Stimulated activated naive CD8-positive, alpha-beta T cell treated with anti-CD3 and anti-CD28 coated beads, Interleukin-15, Interleukin-2, amounts not matched to agents 100 ng/mL and 50 ng/mL, for 24 hours (primary cell): Measurements from ENCODE around the gene RIMS3.

Experiments
- H3K27ac Mint-ChIP-seq: one replicate; pipeline ENCODE4 v1.8.0; 2021; ENCODE audit warnings: mild to moderate bottlenecking, mixed read lengths
- H3K27me3 Mint-ChIP-seq: one replicate; pipeline ENCODE4 v1.8.0; 2021; ENCODE audit warnings: mixed read lengths
- H3K36me3 Mint-ChIP-seq: one replicate; pipeline ENCODE4 v1.8.0; 2021; ENCODE audit warnings: low read depth, mixed read lengths
- H3K4me1 Mint-ChIP-seq: one replicate; pipeline ENCODE4 v1.8.0; 2021; ENCODE audit warnings: low read depth, mixed read lengths
- H3K4me3 Mint-ChIP-seq: one replicate; pipeline ENCODE4 v1.8.0; 2021; ENCODE audit warnings: mild to moderate bottlenecking, mixed read lengths
- H3K9me3 Mint-ChIP-seq: one replicate; pipeline ENCODE4 v1.8.0; 2021; ENCODE audit warnings: mixed read lengths

Gene RIMS3

DNA sequence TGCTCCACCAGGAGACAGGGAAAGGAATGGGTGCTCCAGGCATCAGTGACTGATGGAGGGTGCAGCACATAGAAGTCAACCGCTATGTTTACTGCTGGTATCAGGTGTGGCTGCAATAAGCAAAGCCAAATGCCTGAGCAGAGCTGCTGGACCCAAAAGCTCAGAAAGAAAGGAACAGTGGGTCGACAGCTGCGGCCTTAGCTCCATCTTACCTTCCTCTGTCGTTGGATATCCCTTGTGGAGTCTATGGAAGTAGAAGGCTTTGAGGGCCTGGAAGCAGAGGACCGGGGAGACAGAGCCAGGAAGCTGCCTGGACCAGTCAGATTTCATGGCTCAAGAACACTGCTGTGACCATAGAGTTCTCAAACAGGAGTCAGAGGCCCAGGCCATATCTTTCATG lies 45.3 kb downstream of the RIMS3 start:
- H3K27ac Mint-ChIP-seq: no peak overlapping the region
- no peaks in the 10 kb centered on the region for H3K27me3 Mint-ChIP-seq
- no peak overlapping the region for H3K4me3 Mint-ChIP-seq
- H3K4me1 Mint-ChIP-seq: no peaks in the 10 kb centered on the region
- no peaks in the 10 kb centered on the region for H3K36me3 Mint-ChIP-seq
- H3K9me3 Mint-ChIP-seq: no peaks in the 10 kb centered on the region

- H3K9me3 Mint-ChIP-seq: no peaks in the 10 kb centered on the region
- no peaks in the 10 kb centered on the region for H3K4me1 Mint-ChIP-seq
- H3K27me3 Mint-ChIP-seq: no peaks in the 10 kb centered on the region
- H3K36me3 Mint-ChIP-seq: no peaks in the 10 kb centered on the region
- no peak overlapping the region for H3K4me3 Mint-ChIP-seq
- no peak overlapping the region for H3K27ac Mint-ChIP-seq
These were observed 47.4 kb downstream of the RIMS3 start for GRCh38 chr1:40618108-40618507.

DNA sequence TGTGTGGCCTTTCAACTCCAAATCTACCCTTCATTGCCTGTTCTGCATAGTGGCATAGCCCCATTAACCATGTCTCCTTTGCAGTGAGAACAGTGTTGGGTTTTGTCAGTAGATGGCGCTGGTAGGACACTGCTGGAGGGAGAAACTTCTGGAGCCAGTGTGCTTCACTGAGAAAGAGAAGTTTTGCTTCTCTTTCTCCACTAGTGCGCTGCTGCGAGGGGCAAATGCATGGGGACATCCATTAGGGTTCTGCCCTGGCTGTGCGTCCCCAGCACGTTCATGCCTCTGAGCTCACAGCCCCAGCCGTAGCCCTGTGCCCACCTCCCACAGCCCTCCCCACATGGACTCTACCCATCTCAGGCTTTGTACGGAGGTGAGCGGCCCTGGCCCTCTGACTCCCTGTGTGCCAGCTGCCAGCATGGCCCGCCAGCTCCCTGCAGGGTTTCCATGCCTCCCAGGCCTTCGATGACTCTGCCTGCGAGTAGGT lies 53.1 kb downstream of the RIMS3 start:
- no peak overlapping the region for H3K27ac Mint-ChIP-seq
- H3K4me1 Mint-ChIP-seq: no peaks in the 10 kb centered on the region
- no peak overlapping the region for H3K4me3 Mint-ChIP-seq

GRCh38 chr1:40610156-40610555 lies 55.3 kb downstream of the RIMS3 start:
- no peaks in the 10 kb centered on the region for H3K27me3 Mint-ChIP-seq
- H3K4me3 Mint-ChIP-seq: no peak overlapping the region
- H3K36me3 Mint-ChIP-seq: no peaks in the 10 kb centered on the region
- no peaks in the 10 kb centered on the region for H3K9me3 Mint-ChIP-seq
- H3K4me1 Mint-ChIP-seq: no peaks in the 10 kb centered on the region
- H3K27ac Mint-ChIP-seq: no peak overlapping the region

More for the DNA sequence above, 53.1 kb downstream of the RIMS3 start:
- H3K36me3 Mint-ChIP-seq: no peaks in the 10 kb centered on the region
- no peaks in the 10 kb centered on the region for H3K9me3 Mint-ChIP-seq
- H3K27me3 Mint-ChIP-seq: no peaks in the 10 kb centered on the region

GRCh38 chr1:40607921-40608320 lies 57.6 kb downstream of the RIMS3 start:
- no peaks in the 10 kb centered on the region for H3K9me3 Mint-ChIP-seq
- no peak overlapping the region for H3K4me3 Mint-ChIP-seq
- no peak overlapping the region for H3K27ac Mint-ChIP-seq
- H3K4me1 Mint-ChIP-seq: no peaks in the 10 kb centered on the region
- no peaks in the 10 kb centered on the region for H3K36me3 Mint-ChIP-seq
- H3K27me3 Mint-ChIP-seq: no peaks in the 10 kb centered on the region

GRCh38 chr1:40606978-40607377 lies 58.5 kb downstream of the RIMS3 start:
- H3K27ac Mint-ChIP-seq: no peak overlapping the region
- peaks cover 4% of the 10 kb centered on the region for H3K27me3 Mint-ChIP-seq
- no peaks in the 10 kb centered on the region for H3K9me3 Mint-ChIP-seq
- no peaks in the 10 kb centered on the region for H3K4me1 Mint-ChIP-seq
- H3K36me3 Mint-ChIP-seq: no peaks in the 10 kb centered on the region
- no peak overlapping the region for H3K4me3 Mint-ChIP-seq

- H3K36me3 Mint-ChIP-seq: no peaks in the 10 kb centered on the region
- no peak overlapping the region for H3K27ac Mint-ChIP-seq
- no peaks in the 10 kb centered on the region for H3K9me3 Mint-ChIP-seq
- peaks cover 5% of the 10 kb centered on the region for H3K27me3 Mint-ChIP-seq
- H3K4me1 Mint-ChIP-seq: no peaks in the 10 kb centered on the region
- no peak overlapping the region for H3K4me3 Mint-ChIP-seq
These were observed 59.3 kb downstream of the RIMS3 start for GRCh38 chr1:40606194-40606593.

DNA sequence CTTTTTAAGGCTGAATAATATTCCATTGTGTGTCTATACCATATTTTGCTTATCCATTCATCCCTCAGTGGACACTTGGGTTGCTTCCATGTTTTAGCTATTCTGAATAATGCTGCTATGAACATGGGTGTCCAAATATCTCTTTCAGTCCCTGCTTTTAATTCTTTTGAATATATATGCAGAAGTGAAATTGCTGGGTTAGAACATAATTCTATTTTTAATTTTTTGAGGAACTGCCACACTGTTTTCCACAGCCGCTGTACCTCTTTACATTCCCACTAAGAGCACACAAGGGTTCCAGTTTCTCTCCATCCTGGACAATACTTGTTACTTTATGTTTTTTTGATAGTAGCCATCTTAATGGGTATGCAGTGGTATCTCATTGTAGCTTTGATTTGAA lies 65.6 kb downstream of the RIMS3 start:
- Mint-ChIP-seq H3K27ac (no peak overlapping the region), H3K36me3 (no peaks in the 10 kb centered on the region)

GRCh38 chr1:40595623-40596022 lies 69.9 kb downstream of the RIMS3 start:
- Mint-ChIP-seq H3K36me3 (no peaks in the 10 kb centered on the region), H3K27me3 (peaks cover 9% of the 10 kb centered on the region), H3K9me3 (no peaks in the 10 kb centered on the region), H3K4me3 (no peak overlapping the region), H3K27ac (no peak overlapping the region), H3K4me1 (peaks cover 10% of the 10 kb centered on the region)

More for the DNA sequence above, 65.6 kb downstream of the RIMS3 start:
- H3K4me3 Mint-ChIP-seq: no peak overlapping the region
- H3K9me3 Mint-ChIP-seq: no peaks in the 10 kb centered on the region
- H3K4me1 Mint-ChIP-seq: no peaks in the 10 kb centered on the region
- H3K27me3 Mint-ChIP-seq: peaks cover 5% of the 10 kb centered on the region

DNA sequence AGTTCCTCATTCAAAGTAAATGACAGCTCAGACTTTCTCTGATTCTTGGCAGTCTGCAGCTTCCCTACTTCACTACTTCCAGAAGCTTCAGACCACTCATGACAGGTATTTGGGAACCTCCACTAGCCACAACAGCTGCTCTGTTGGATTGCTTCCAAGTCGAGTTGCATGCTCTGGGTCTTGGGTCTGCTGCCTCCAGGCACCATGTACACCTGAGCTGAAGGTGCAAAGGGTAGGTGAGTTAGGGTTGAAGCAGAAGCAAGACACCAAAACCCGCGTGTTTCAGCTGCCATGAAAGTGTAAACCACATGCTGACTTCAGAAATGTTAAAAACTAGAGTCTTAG lies 71.3 kb downstream of the RIMS3 start:
- Mint-ChIP-seq H3K27ac (no peak overlapping the region), H3K4me1 (peaks cover 11% of the 10 kb centered on the region), H3K9me3 (no peaks in the 10 kb centered on the region), H3K27me3 (peaks cover 10% of the 10 kb centered on the region), H3K4me3 (no peak overlapping the region), H3K36me3 (no peaks in the 10 kb centered on the region)

DNA sequence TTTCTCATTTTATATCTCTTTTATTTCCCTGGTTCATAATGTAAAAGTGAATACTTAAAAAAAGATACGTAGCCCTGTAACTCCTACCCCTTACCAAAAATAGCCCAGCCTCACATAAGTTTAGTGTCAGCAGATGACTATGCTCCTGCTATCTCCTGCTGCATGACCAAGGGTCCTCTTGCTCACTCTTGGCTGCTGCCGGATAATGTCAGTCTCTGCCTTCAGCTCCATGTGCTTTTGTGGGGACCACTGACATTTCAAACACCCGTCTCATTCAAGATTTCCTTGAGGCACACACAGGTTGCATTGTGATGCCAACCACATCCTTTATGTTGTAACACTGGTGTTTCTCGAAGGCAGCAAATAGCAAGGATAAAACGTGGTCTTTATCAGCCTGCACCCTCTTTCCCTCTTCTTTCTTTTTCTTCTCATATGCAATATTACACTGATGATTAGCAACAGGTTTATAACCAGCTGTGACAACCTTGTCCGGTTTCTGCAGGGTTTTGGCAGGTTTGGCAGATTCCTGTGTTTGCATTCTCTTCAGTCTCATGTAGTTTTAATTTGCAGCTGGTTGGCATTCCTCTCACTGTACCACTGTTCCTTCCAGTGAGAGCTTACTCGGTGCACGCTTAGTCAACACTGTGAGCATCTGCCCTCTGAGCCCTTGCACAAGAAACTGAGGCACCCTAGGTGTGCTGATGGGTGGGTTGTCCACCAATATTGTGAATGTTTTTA lies 71.9 kb downstream of the RIMS3 start:
- no peaks in the 10 kb centered on the region for H3K36me3 Mint-ChIP-seq
- H3K4me1 Mint-ChIP-seq: peaks cover 11% of the 10 kb centered on the region
- H3K27ac Mint-ChIP-seq: no peak overlapping the region
- H3K4me3 Mint-ChIP-seq: no peak overlapping the region
- H3K9me3 Mint-ChIP-seq: no peaks in the 10 kb centered on the region
- H3K27me3 Mint-ChIP-seq: peaks cover 10% of the 10 kb centered on the region

DNA sequence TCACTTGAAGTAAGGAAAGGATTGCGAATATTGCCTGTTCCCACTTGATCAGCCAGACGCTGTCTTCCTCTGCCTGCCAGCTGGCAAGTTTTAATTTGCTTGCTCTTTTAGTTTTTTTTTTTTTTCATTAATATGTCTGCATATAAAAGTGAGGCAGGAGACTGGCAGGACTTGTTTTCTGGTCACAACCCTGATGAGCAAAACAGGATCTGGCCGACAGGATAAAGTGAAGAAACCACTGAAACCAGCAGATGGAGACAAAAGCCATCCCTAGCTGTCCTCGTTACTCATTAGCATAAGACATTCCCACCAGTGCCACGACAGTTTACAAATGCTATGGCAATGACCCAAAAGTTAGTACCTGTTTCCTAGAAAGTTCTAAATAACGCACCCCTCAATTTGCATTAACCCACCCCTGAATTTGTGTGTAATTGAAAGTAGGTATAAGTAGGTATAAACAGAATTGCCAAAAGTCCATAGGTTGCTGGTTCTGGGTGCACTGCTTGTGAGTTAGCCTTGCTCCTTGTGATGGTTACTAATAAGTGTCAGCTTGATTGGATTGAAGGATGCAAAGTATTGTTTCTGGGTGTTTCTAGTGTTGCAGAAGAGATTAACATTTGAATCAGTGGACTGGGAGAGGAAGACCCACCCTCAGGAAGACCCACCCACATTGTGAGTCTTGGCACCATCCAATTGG lies 73.2 kb downstream of the RIMS3 start:
- Mint-ChIP-seq H3K36me3 (no peaks in the 10 kb centered on the region), H3K27ac (no peak overlapping the region)

GRCh38 chr1:40588586-40588985 lies 76.9 kb downstream of the RIMS3 start:
- peaks cover 18% of the 10 kb centered on the region for H3K4me1 Mint-ChIP-seq
- peaks cover 10% of the 10 kb centered on the region for H3K27me3 Mint-ChIP-seq
- no peaks in the 10 kb centered on the region for H3K36me3 Mint-ChIP-seq
- H3K9me3 Mint-ChIP-seq: no peaks in the 10 kb centered on the region
- H3K27ac Mint-ChIP-seq: no peak overlapping the region
- no peak overlapping the region for H3K4me3 Mint-ChIP-seq

More for the DNA sequence above, 73.2 kb downstream of the RIMS3 start:
- peaks cover 10% of the 10 kb centered on the region for H3K27me3 Mint-ChIP-seq
- no peak overlapping the region for H3K4me3 Mint-ChIP-seq
- H3K9me3 Mint-ChIP-seq: no peaks in the 10 kb centered on the region
- H3K4me1 Mint-ChIP-seq: peaks cover 11% of the 10 kb centered on the region

GRCh38 chr1:40583980-40584379 lies 81.5 kb downstream of the RIMS3 start:
- H3K4me1 Mint-ChIP-seq: peaks cover 19% of the 10 kb centered on the region
- no peaks in the 10 kb centered on the region for H3K27me3 Mint-ChIP-seq
- peak overlapping the region; percentile 40 for H3K27ac Mint-ChIP-seq
- no peak overlapping the region for H3K4me3 Mint-ChIP-seq
- H3K9me3 Mint-ChIP-seq: no peaks in the 10 kb centered on the region
- no peaks in the 10 kb centered on the region for H3K36me3 Mint-ChIP-seq

DNA sequence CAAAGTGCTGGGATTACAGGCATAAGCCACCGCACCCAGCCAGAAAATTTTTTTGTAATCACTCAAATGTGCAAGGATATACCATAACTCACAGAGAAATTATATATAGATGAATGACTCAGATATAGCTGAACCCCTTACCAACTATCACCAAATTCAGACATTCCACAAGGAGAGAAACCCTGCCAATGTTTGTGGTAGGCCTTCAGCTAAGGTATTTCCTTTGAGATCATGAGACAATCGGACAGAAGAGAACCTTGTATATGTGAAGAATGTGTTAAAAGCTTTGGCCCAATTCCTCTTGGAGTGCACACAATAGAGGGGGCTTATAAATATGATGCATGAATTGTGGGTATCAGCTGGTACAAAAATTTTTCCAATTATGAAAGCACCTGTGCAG lies 83.4 kb downstream of the RIMS3 start:
- Mint-ChIP-seq H3K4me1 (peaks cover 19% of the 10 kb centered on the region), H3K27ac (no peak overlapping the region), H3K36me3 (no peaks in the 10 kb centered on the region), H3K27me3 (no peaks in the 10 kb centered on the region), H3K4me3 (no peak overlapping the region), H3K9me3 (no peaks in the 10 kb centered on the region)
